Measurements from ENCODE around the gene UGT1A5.

GRCh38 chr2:233672886-233673285 is 39.8 kb upstream of the UGT1A5 start:
- TF ChIP-seq EZH2phosphoT487 (IDR thresholded peaks at IDR 0.05; ENCODE audit: borderline replicate concordance, low read depth, low read length) (no peak), CTCF (conservative IDR thresholded peaks at IDR 0.05; ENCODE audit: low read length) (no peak)

Measured in OCI-LY7 (cell line).